ENCODE results near the gene ACBD6. TPM values are rescaled to one million over a fixed set of nuclear protein-coding genes. Genes with fewer than 3 reads are reported as not detected.
"Not testable (repeated sequence)": the region's sequence is repeated elsewhere in the genome, so short reads cannot be mapped to it uniquely, and the experiment has no call there.

Gene ACBD6, protein sequence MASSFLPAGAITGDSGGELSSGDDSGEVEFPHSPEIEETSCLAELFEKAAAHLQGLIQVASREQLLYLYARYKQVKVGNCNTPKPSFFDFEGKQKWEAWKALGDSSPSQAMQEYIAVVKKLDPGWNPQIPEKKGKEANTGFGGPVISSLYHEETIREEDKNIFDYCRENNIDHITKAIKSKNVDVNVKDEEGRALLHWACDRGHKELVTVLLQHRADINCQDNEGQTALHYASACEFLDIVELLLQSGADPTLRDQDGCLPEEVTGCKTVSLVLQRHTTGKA
- 10 to 100 TPM; 18.3 to 24.6 TPM for total RNA-seq
- long read RNA-seq, transcript ACBD6-201 (8 exons, 1,670 nt), result major isoform, 44 of 44 reads
- long read RNA-seq, partial matches to known transcripts, result 0 of 44 reads
- long read RNA-seq, other reads (novel, unspliced or antisense), result 0 of 44 reads

DNA sequence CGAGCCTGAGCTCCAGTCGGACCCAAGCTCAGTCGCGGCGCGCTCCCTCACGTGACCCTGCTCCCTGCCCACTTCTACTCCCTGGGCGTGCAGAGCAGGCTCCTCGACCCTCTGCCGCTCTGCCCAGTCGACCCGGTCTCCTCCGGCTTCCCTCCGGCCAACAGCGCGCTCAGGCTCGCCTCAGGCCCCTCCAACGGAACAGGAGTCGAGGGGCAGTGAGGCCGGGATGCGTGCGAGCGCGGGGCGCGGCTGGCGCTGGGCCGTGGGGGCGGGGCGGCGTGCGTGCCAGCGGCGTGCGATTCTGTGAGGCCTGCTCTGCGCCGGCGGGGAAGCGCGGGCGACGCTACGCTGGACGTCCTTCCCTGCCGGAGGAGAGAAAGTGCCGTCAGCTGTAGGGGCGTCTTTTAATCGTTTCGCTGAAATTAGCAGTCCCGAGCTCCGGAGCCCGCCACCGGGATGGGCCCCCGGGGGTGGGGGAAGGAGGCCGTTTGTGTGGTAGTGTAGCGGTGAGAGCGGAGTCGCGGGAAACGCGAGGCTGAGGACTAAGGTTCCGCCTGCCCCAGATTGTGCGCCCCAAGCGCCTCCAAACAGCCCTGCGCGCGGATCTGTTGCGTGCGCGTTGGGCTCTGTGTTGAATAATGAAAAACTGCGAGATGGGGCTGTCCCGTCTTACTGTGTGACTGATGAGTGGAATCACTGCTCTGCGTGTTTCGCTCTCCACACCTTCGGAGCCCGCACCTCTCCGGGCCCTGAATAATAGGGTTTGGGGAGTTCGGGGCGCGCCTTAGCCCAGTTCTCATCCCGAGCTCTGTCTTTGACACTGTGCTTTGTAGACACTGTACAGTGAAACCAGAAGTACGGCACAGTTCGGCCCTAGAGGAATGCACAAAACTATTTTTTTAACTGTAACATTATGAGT is at the start of gene ACBD6:
ACBD6 (minus strand) TSS at position 217 of the 919 bp plus-strand sequence. CDS start 311 bp downstream, outside the sequence.
- ATAC-seq (peak; percentile 94 to 95), DNase-seq (peak; percentile 88)
- intact Hi-C loops (cut with DNase I), result no loop called here

DNA sequence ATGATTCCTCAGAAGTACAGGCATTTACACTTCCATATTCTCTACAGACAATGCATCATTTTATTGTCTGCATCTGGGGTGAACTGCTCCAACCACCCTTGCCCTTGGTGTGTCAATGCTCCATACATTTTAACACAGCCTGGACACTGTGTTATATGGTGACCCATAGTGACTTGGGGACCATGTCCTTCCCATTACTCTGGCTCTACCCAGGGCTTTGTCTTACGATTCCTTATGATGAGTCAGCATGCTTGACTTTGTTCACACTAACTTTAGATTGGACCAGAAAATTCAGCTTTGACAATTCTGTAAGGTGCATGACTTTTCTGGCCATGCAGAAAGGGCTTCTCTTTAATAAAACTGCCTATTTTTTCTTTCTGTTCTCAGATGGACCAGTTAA is 49.6 kb upstream of the ACBD6 start:
- ATAC-seq, result no peak
- no peak for DNase-seq
- intact Hi-C loops (cut with DNase I), result no loop called here

DNA sequence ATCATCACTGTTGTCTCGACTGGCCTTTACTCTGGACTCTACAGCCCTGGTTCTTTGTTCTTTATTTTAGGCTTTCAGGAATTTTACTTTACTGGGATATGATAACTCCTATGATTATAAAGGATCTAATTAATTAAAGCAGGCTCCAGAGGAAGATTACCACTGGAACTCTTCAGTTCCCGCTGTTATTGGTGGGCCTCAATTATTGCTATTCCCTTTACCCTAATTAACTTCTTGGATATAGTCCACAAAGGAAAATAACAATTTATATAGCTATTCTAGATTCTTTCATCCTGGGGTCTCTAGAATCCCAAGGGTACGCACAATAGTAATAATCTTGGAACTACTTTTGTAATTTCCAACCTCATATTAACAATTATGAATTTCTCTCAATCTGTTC is 47.9 kb upstream of the ACBD6 start:
- ATAC-seq (no peak), DNase-seq (no peak)
- intact Hi-C loops (cut with DNase I), result no loop called here

DNA sequence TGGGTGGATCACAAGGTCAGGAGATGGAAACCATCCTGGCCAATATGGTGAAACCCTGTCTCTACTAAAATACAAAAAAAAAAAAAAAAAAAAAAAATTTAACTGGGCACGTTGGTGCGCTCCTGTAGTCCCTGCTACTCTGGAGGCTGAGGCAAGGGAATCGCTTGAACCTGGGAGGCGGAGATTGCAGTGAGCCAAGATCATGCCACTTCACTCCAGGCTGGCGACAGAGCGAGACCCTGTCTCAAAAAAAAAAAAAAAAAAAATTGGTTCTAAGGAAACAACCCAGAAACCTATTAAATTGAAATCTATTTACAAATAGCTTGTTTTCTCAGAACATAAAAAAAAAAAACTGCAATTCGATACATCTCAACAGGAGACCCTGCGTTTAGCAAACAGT is 47.4 kb upstream of the ACBD6 start:
- DNase-seq; intact Hi-C loops (cut with DNase I); ATAC-seq: not testable (repeated sequence)

DNA sequence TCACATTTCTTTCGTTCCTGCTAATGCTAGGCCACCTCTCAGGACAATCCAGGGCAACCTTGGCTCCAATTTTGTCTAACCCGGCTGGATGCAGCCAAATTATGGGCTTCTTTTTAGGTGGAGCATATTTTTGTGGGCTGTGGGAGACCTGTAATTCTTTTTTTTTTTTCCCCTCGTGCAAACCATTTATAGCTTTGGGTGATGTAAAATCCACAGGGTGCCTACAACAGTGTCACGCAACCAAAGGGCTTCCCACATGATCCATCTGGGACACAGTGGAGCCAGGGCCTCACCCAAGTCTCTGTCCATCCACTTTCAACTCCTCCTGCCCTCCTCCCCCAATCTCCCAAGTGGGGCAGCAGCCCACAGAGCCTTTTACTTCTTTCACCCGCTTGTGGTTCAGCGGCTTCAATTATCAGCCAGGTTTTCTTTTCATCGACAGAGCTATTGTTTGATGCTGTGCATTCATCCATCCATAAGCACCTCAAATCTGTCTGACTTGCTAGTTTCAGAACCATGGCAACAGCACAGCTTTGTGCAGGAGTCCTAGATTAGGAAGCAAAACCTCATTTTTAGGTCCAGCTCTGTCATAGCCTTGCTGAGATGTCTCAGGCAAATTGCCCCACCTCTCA is 46.4 kb upstream of the ACBD6 start:
- no peak for ATAC-seq
- intact Hi-C loops (cut with DNase I), result no loop called here

DNA sequence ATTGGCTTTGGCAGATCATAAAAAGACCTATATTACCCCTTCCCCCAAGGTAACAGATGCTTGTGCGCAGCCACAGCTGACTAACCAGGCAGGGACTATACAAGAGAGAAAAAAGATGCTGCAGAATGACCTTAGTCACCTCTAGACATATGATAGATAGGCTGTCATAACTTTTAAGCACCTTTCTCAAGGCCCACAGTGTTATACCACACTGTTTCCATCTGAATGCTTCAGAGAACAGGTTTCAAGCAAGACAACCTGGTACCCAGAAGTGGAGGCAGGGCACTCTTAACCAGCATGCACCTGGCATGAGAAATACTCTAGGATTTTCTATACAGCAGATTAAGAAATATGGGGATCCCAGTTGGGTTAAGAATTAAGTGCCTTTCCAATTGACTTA is 43.6 kb upstream of the ACBD6 start:
- ATAC-seq (no peak), DNase-seq (no peak)
- intact Hi-C loops (cut with DNase I), result no loop called here

More for the DNA sequence above, 46.4 kb upstream of the ACBD6 start:
- no peak for DNase-seq

DNA sequence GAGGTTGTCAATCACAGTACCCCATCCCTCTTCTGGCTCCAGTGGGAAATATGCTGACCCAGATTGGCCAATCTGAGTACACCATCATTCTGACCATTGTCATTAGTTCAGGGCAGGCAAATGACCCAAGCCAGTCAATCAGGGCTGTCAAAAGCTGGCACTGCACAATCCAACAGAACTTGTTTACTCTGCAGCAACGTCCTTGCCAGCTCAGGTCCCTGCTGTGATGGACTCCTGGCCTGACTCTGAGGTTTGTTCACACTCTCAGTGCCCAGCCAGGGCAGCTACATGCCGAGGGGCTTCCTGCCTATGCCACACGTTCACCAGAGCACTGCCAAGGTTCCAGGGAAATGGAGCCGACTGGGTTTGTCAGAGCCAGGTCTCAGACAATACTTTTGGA is 41.7 kb upstream of the ACBD6 start:
- no peak for ATAC-seq
- no peak for DNase-seq

DNA sequence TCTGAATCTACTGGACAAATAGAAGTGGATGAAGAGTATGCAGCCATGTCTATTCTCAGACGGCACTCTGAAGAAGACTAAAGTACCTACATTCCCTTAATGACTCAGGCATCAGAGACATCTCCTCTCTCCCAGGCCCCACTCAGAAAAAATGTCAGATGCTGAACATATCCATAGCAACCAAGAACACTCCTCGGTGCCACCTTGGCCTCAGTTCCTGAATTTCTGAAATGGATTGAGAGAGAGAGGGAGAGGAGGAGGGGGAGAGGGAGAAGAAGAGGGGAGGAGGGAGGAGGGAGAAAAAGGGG is 40.4 kb upstream of the ACBD6 start:
- intact Hi-C loops (cut with DNase I), result no loop called here
- no peak for DNase-seq
- ATAC-seq, result peak in 1 of 2 donors; percentile 68

More for the DNA sequence above, 41.7 kb upstream of the ACBD6 start:
- intact Hi-C loops (cut with DNase I), result no loop called here

DNA sequence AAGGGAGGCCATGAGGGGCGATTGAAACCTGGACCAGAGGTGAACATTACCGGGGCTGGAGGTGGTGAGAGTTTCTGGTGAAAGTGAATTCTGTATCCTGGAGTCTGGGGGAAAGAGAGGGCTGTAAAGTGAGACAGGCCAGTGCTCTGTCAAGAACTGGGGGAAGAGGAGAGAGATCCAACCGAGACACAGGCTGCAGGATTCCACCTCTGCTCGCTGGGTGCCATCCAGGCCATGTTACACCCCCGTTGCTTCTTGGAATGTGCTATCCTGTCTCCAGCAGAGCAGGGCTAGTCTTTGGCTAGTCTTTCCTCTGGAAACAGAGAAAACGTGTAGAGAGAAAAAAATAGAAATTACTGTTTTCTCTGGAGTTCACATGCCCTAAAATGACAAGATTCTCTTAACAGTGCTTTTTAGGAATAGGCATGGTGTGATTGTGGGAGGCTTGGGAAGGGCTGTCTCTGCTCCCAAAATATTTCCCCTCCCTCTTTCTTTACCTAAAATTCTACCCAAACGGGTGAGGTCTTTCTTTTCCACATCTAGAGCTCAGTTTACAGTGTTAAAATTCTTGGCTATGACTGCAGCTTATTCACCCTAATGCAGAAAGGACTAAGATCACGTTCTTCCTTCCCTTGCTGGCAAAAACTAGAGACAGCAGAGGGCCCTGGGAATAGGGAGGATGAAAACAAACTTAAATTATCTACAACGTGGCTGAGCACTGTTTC is 39.9 kb upstream of the ACBD6 start:
- peak in 1 of 2 donors; percentile 40 for ATAC-seq

DNA sequence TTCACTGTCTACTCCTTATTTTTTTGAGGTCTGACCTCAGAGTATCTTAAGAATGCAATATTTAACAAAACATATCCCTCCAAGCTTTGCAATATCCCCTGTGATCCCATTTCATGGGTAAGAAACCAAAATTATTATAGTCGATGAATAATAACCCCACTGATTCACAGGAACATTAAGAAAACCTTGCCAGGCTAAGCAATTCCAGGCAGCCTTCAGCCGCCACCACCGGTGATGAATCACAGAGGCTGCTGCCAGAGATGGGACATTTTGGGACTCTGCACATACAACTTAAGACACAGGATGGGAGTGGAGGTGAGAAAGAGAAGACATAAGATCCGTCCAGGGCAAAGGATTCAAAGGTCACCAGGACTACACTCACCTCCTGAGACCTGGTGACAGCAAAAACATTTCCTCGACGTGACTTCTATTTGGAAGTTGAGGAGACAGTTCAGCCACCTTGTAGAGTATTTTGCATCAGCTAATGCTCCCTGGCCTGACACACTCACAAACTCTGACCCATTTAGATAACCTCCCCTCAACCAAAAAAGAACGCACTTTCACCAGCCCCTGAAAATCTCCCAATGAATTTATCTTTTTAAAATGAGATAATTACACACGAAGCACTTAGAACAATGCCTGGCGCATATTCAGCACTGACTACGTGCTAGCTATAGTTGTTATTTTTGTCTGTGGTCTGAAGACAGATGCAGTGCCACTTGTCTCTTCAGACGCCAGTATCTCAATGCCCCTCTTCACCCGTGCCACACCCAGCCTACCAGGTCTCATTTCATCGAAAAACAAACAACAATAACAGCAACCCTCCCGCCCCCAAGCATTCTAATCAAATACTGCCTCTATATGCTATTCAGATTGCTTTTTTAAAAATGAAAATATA is 38.6 kb upstream of the ACBD6 start:
- DNase-seq, result peak; percentile 43
- peak; percentile 21 to 71 for ATAC-seq
- intact Hi-C loops (cut with DNase I), result no loop called here

More for the DNA sequence above, 39.9 kb upstream of the ACBD6 start:
- intact Hi-C loops (cut with DNase I), result no loop called here
- DNase-seq, result no peak

DNA sequence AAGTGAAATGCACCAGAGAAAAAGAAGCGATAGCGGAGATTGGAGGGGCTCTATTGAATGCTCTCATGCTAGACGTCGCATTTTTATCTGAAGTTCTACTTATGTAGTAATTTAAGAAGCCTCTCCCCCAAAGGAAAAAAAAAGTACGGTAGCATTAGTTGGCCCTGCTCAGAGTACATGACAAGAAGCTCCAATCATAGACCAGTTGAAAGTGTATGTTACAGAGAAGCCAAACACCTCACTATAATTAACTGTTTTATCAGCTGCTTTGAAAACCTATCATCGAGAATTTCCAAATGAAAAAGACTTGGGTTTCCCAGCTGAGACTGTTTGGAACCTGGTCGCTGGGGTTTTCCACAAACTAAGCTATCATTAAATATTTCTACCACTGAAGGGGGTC is 36.8 kb upstream of the ACBD6 start:
- intact Hi-C loops (cut with DNase I), result loop anchor here (5.0 to 10.0 kb wide), 2 partner anchors 93 to 96 kb away; partner anchors contain the start of gene XPR1 (in 2 of the 2)
- DNase-seq (no peak), ATAC-seq (peak in 1 of 2 donors; percentile 52)

DNA sequence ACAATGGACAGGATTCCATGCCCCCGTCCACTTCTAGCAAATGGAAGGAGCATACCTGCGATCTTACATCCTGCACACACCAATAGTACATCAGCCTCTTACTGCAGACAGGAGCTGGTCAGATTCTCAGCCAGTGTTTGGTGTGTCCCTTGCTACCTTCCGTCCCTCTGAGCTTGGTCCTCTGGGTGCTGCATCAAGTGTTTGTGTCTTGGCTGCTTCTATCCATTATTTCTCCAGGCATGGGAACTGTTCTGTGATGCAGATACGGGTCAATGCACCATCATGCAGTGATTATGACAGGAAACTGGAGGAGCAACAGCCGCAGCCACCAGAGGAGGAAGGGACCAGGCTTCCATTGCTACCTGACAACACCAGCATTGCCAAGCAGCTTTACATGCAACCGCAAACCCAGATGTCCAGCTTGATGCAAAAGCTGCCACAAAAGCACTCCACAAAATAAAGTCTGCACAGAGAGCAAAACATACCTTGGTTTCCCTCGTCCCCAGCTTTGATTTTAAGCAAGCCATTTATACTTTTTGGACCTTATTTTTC is 34.5 kb upstream of the ACBD6 start:
- intact Hi-C loops (cut with DNase I), result loop anchor here (5.0 to 10.0 kb wide), 2 partner anchors 95 to 98 kb away; partner anchors contain the start of gene XPR1 (in 2 of the 2)
- DNase-seq, result no peak
- ATAC-seq, result no peak

DNA sequence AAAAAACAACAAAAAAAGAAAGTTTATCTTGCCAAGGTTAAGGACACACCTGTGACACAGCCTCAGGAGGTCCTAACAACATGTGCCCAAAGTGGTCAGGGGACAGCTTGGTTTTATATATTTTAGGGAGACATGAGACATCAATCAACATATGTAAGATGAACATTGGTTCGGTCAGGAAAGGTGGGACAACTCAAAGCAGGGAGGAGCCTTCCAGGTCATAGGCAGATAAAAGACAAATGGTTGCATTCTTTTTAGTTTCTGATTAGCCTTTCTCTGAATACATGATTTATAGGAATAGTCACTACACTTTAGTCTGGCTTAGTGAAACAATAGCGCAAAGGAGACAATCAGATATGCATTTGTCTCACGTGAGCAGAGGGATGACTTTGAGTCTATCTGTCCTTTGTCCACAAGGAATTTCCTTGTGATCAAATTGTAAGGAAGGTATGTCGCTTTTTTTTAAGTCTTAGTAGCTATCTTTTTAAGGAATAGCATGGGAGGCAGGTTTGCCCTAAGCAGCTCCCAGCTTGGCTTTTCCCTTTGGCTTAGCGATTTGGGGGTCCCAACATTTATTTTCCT is 33.1 kb upstream of the ACBD6 start:
- intact Hi-C loops (cut with DNase I), result loop anchor here (5.0 to 10.0 kb wide), 2 partner anchors 97 to 99 kb away; partner anchors contain the start of gene XPR1 (in 2 of the 2)
- no peak for ATAC-seq
- no peak for DNase-seq

DNA sequence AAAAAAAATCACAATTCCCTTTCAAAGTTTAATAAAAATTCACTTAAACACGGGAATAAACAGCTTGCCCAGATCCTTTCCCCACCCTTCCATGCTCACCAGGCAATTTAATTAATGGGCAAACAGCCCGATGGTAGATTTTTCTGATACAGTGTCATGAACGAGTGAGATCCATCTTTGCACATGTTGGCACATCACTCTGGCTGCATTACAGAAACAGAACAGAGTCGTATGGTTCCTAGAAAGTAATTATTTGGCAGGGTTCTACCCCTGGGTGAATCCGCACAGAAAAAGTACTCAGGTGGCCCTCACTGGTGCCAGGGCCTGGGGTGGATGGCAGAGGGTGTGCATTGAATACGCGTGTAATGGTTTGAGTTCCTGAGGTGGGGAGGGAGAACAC is 31.8 kb upstream of the ACBD6 start:
- intact Hi-C loops (cut with DNase I), result loop anchor here (5.0 to 10.0 kb wide), 2 partner anchors 101 to 328 kb away; partner anchors contain the start of gene XPR1 (in 1 of the 2)
- ATAC-seq, result no peak

DNA sequence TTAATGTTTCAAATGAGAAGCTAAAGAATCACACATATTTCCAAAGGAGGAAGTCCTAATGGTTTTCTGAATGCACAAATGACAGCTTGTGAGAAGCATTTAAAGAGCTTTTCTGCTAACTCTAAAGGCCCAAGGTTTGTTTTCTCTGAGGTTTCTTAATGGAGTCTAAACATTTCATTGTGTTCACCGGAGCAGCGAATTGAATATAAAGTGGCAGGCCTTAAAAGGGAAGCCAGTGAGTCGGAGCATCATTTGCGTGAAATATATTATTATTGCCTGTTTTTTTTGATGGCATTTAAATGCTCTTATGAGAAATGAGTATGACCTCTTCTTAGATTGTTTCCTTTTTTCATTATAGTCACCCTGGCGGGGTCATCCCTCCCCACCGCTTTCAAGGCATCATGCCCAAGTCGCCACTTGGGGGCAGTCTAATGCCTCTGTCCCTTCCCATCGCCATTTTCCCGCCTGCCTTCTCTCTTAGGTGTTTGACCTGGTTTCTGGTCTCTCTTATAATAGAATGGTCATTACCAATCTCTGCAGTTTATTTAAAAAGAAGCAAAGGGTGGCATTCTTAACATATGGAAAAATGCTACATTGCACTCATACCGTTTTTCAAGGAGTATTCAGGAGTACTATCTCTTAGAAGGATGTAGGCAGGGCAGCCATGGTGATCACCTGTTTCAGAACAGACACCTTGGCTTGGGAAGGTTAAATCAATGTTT is 31.1 kb upstream of the ACBD6 start:
- ATAC-seq, result peak; percentile 81 to 86
- intact Hi-C loops (cut with DNase I), result loop anchor here (5.0 to 10.0 kb wide), 2 partner anchors 101 to 329 kb away; partner anchors contain the start of gene XPR1 (in 1 of the 2)
- DNase-seq, result peak; percentile 70

More for the DNA sequence above, 31.8 kb upstream of the ACBD6 start:
- no peak for DNase-seq

DNA sequence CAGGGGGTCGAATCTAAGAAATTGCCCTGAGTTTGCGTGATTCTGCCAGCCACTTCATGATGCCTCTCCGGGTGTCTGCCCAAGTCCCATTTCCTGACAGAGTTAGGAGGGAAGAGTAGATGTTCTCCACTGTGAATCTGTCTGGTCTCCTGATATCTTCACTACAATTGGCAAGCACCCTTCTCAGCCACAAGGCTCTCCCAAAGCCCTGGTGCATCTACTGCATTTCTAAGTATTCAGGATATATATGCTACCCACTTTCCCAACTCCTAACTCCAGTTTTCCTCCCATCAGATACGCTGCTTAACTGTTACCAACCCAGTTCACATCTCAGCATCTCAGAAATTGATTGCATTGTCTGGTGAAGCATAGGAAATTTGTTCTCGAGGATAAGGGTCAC is 30.5 kb upstream of the ACBD6 start:
- ATAC-seq, result no peak
- DNase-seq, result no peak

More for the DNA sequence above, 30.5 kb upstream of the ACBD6 start:
- intact Hi-C loops (cut with DNase I), result loop anchor here (5.0 to 10.0 kb wide), 2 partner anchors 102 to 329 kb away; partner anchors contain the start of gene XPR1 (in 1 of the 2)

Data from left cardiac atrium (tissue), 4 donors.